ENCODE measurements around the gene RAPGEFL1.
"Not testable (repeated sequence)": the region's sequence is repeated elsewhere in the genome, so short reads cannot be mapped to it uniquely, and the experiment has no call there.

The RAPGEFL1 gene

GRCh38 chr17:40174514-40174913, 2.8 kb upstream of the RAPGEFL1 start:
- no peak for FAIRE-seq

DNA sequence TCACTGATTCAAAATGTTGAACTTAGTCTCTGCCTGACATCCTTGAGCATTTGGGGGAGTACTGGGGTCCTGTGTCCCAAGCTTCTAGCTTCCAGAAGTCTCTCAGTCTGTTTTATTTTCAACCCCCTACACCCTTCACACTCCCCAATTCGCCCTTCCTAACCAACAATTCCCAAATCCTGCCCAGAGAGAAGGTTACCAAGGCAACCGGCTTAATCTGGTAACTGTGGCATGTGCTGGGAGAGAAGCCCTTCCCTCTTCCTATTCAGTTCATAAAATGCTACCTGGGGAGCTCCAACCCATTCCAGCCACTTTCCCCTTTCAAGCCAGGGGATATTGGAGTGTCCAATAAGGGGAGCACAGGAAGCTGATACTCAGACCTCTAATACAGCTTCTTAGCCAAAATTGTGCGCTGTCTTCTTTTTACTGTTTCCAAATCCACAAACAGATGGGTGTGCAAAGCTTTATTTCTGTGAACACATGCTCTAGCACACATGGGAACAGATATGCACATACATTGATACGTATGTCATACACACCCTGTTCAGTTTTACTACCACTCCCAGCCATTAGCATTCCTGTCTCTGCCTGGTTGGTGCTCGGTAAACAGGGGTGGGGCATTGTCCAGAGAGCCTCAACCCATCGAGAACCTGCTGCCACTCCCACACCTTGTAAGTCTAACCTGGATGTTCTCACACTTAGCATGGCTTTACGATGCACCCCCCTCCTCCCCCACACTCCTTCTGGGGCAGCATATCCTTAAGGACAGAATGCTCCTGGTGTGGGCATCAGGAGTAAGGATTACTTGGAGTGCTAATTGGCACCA, 1.1 kb upstream of the RAPGEFL1 start:
- FAIRE-seq = no peak

DNA sequence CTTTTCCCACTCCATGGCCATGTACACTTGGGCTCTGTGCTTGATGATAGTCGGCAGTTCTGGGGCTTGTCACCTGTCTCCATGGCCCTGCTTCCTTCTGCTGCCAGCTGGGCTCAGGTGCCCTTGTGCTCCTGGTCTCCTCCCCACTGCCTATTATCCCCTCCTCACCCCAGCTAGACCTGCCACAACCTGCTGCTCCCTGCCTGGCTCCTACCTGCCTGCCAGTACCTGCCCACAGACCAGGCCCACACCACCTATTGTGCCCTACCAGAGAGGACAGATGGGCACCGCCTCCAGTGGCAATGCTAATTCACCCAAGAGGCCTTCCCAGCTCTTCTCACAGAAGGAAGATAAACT, 538 bp upstream of the RAPGEFL1 start:
- FAIRE-seq = no peak

- FAIRE-seq = no peak
Observed at GRCh38 chr17:40178021-40178601, 841 bp downstream of the RAPGEFL1 start.

DNA sequence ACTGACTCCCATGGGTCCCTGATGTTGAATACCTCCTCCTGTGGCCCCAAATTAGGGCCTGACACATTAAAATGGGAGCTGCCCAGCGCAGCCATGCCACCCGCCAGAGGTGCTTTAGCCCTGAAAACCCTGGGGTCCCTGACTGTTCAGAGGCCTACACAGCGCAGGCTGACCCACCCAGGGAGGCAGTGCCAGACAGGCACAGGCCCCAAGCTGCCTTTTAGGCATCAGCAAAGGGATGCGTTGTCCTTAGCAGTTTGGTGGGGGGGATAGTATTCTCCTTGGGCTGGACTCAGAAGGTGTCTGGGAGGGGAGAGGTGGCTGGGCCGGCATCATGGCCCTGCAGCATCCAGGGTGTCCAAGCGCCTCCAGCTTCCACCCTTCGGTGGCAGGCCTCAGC, 1.4 kb downstream of the RAPGEFL1 start:
- no peak for FAIRE-seq

GRCh38 chr17:40179923-40180659, 2.8 kb downstream of the RAPGEFL1 start:
- no peak for FAIRE-seq

DNA sequence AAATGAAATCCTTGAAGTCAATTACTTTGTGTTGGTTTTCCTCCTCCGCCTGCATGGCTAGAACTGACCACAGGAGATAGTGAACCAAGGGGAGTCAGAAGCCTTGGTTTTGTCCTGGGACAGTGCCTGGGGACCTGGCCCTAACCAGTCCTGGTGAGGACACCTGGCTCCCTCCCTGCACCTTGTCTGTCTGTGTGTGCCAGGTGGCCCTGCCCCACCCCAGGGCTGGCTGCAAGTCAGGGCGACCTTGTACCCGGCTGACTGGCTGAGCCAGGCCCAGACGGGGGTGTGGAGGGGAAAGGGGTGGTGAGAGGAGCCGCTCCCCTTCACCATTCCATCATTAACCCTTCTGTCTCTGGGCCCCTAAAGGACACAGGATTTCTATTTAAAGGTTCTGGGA, 3.4 kb downstream of the RAPGEFL1 start:
- FAIRE-seq = no peak

DNA sequence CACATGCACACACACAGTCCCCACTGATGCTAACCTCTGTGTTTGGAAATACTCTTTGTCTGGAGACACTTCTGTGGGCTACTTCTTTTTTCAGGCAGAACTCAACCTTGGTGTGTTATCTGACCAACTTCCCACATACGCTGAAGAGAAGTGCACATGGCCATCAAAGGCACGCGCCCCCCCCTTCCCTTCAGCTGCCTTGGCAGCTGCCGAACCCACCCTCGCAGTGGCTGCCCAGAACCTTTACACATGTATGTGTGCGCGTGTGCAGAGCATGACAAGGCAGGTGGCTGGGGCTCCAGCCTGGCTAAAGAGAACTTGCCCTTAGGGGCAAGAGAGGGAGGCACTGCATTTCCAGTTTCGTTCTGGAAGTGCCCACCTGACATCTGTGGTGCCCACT, 3.9 kb downstream of the RAPGEFL1 start:
- no peak for FAIRE-seq

DNA sequence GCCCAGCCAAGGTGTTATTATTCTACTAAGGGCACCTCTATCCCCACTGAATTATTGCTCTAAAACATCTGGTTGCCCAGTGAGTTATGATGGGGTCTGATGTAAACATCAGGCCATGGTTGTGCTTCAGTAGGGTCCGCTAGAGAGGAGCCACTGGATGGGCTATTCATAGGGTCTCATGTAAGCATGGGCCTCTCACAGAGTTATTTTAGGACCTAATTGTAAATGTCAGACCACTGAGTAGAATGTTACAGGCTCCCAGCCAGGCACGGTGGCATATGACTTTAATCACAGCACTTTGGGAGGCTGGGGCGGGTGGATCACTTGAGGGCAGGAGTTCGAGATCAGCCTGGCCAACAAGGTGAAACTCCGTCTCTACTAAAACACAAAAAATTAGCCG, 5.3 kb downstream of the RAPGEFL1 start:
- no peak for FAIRE-seq

DNA sequence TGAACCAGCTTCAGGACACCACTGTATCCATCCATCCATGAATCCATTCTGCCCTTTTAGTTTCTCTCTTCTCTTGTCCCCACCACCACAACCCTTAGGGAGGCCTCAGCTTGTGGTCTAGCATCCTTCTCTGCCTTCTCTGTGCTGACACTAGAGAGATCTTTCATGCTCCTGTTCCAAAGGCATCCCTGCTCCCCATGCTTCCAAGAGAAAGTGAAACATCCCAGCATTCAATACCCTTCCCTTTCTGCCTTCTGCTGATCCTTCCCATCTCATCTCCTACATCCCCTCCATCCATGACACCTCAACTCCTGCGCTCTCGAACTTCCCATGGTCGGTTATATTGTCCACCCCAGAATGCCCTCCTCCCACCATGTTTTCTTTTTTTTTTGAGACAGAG, 10.0 kb downstream of the RAPGEFL1 start:
- no peak for FAIRE-seq

GRCh38 chr17:40188694-40189093, 11.4 kb downstream of the RAPGEFL1 start:
- no peak for FAIRE-seq

GRCh38 chr17:40190197-40191021, 13.1 kb downstream of the RAPGEFL1 start:
- FAIRE-seq = no peak

DNA sequence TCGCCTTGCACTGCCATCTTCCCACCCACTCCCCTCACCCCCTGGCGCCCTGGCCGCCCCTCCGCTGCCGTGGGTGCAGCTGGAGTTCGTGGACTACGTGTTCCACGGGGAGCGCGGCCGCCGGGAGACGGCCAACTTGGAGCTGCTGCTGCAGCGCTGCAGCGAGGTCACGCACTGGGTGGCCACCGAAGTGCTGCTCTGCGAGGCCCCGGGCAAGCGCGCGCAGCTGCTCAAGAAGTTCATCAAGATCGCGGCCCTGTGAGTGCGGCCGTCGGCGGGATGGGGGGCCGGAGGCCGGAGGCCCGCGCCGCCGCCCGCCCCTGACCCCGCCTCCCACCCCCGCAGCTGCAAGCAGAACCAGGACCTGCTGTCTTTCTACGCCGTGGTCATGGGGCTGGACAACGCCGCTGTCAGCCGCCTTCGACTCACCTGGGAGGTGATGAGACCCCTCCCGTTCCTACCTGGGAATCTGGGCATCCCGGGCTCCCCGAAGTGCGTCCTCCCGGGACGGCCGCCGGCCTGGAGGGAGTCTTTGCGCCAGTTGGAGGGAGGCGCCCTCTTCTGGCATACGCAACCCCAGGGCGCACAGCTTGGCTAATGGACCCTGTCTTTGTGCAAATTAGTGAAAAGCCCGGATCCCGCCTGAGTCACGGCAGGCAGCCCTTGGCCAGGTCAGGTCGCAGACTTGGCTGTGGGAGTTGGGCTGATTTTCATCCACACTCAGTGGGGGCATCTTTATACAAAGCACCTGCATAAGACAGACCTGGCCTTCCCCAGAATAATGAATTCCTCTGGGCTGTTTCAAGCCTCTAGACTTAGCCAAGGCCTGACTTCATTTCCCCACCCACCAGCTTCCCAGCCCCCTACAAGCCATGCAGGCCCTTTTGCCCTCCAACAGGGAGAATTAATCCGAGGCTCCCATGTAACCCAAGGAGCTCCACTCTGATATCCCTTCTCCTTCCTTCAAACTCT, 14.3 kb downstream of the RAPGEFL1 start:
- no peak for FAIRE-seq

DNA sequence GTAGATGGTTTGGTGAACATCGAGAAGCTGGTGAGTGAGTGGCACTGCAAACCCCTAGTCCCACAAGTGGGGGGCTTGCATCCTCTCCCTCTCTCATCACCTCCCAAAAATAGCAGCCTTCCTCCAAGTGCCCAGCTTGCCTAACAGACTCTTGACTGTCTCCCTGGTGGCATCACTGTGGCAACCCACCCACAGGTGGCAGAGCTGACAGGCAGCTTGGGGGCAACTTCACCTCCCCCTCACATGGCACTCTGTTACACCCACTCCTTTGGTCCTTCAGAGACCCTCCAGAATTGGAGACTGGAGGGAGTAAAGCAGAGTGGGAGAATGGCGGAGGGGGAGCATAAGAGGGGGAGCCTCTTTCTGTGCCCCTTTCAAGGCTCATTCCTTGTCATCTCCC, 15.7 kb downstream of the RAPGEFL1 start:
- FAIRE-seq = no peak

GRCh38 chr17:40194821-40195220, 17.6 kb downstream of the RAPGEFL1 start:
- FAIRE-seq = no peak

- FAIRE-seq = no peak
Observed at GRCh38 chr17:40197550-40197949, 20.3 kb downstream of the RAPGEFL1 start.

DNA sequence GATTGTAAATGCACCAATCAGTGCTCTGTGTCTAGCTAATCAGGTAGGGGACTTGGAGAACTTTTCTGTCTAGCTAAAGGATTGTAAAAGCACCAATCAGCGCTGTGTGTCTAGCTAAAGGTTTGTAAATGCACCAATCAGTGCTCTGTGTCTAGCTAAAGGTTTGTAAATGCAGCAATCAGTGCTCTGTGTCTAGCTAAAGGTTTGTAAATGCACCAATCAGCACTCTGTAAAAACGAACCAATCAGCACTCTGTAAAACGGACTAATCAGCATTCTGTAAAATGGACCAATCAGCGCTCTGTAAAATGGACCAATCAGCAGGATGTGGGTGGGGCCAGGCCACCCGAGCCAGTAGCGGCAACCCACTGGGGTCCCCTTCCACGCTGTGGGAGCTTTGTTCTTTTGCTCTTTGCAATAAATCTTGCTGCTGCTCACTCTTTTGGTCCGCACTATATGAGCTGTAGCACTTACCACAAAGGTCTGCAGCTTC, 20.7 kb downstream of the RAPGEFL1 start:
- not testable (repeated sequence) for FAIRE-seq

- no peak for FAIRE-seq
Observed at GRCh38 chr17:40198576-40198975, 21.3 kb downstream of the RAPGEFL1 start.

- no peak for FAIRE-seq
Observed at GRCh38 chr17:40203131-40203530, 25.9 kb downstream of the RAPGEFL1 start.

GRCh38 chr17:40206193-40206592, 28.9 kb downstream of the RAPGEFL1 start:
- not testable (repeated sequence) for FAIRE-seq

DNA sequence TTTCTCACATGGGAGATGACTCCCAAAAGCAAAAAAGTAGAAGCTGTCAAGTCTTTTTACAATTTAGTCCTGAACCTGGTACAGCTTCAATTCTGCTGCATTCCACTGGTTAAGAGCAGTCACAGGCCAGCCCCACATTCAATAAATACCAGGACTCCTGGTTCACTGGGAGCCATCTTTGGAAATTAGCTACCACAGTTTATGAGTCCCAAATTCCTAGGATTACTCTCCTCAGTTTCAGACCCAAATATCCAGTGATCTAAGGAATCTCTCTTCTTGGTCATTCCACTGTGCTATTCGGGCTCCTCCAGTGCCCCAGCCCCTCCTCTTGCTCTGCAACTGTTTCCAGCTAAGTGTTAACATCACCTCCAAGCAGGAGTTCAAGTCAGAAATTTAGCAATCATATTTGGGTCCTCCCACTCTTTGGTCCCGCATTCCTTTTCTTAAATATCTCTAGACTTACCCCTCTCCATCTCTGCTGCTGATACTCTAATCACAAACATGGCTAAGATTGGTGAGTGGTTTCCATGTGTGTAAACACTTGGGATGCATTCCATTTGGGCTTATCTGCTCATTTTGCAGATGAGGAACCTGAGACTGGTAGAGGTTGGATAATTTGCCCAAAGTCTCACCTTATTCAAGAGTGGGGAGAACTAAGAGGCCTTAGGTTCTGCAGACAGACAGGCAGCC, 32.3 kb downstream of the RAPGEFL1 start:
- FAIRE-seq = no peak

All from A204.1 (cell line).